GM06990 (cell line): Measurements from ENCODE around the gene C12orf57.

Experiments used
- DNase-seq: peaks from one replicate; pipeline ENCODE4 v3.0.0-alpha.2; 2011; ENCODE audit not compliant: insufficient read length; ENCODE audit errors: extremely low read depth
- H3K27me3 ChIP-seq: replicated peaks from 2 replicates; pipeline ENCODE4 v1.6.0; 2011; ENCODE audit warnings: low read length; ENCODE audit not compliant: control insufficient read depth, insufficient read depth
- H3K36me3 ChIP-seq: 2 replicates; pipeline ENCODE4 v1.5.1; 2011; ENCODE audit warnings: low read length; ENCODE audit not compliant: control insufficient read depth, insufficient read depth
- H3K4me3 ChIP-seq: replicated peaks from 2 replicates; pipeline ENCODE4 v1.5.1; 2011; ENCODE audit warnings: low read depth, mild to moderate bottlenecking, control low read depth, low read length
- TF ChIP-seq, protein P1 (sequence below): IDR thresholded peaks from 2 replicates; pipeline ENCODE4 v1.5.1; 2011; ENCODE audit warnings: low read length, control low read depth, mild to moderate bottlenecking, inconsistent platforms; ENCODE audit not compliant: insufficient read depth, poor library complexity, severe bottlenecking

C12orf57 gene

GRCh38 chr12:6981152-6982052 lies 37.6 kb downstream of the C12orf57 start:
- DNase-seq = no peak
- peaks cover 34% of the 10 kb centered on the region for H3K36me3 ChIP-seq
- no peak overlapping the region for H3K4me3 ChIP-seq
- H3K27me3 ChIP-seq = no peaks in the 10 kb centered on the region
- TF ChIP-seq, protein P1, sequence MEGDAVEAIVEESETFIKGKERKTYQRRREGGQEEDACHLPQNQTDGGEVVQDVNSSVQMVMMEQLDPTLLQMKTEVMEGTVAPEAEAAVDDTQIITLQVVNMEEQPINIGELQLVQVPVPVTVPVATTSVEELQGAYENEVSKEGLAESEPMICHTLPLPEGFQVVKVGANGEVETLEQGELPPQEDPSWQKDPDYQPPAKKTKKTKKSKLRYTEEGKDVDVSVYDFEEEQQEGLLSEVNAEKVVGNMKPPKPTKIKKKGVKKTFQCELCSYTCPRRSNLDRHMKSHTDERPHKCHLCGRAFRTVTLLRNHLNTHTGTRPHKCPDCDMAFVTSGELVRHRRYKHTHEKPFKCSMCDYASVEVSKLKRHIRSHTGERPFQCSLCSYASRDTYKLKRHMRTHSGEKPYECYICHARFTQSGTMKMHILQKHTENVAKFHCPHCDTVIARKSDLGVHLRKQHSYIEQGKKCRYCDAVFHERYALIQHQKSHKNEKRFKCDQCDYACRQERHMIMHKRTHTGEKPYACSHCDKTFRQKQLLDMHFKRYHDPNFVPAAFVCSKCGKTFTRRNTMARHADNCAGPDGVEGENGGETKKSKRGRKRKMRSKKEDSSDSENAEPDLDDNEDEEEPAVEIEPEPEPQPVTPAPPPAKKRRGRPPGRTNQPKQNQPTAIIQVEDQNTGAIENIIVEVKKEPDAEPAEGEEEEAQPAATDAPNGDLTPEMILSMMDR = no peak

DNA sequence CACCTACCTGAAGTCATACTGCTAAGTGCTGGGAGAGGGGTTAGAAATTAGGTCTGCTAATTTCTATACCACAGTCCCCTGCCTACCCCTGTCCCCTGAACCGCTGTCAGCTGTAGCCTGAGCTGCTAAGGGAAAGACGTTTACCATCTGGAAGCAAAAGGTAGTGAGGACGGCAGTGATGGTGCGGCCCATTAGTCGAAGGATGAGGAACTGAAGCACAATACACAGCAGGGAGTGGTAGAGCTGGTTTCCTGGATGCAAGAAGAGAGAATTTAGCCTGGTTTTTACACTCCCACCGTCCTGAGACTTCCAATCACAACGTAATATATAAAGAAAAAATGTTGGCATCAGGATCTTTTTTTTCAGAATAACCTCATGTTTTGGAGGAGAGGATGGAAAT lies 38.7 kb downstream of the C12orf57 start:
- H3K36me3 ChIP-seq = peaks cover 27% of the 10 kb centered on the region

DNA sequence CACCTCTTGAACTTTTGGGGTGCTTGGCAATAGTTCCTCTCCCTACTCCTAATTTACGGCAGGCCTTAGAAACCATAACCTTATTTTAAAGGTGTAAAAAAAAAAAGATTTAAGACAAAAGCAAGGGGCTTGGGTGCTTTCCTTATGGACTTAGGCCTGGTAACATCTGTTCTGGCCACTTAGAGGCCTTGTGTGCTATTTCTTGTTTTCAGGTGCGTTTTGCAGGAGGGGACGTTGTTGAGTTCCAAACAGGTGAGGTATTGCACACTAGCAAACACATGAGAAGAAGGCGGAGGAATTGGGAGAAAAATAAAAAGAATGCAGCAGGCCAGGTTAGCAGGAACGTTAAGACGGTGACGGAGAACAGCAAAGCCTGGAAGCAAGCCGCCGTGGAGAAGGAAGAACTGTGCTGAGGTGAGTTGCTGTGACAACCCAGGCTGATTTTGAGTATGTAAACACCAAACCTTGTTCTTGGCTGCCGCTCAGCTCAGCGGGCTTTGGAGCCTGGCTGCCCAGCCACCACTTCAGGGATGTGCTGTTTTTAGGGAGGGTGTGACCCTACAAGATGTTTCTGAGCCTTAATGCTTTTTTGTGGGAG lies 44.2 kb downstream of the C12orf57 start:
- TF ChIP-seq, protein P1 = no peak
- Histone ChIP-seq H3K4me3 (no peak overlapping the region), H3K27me3 (no peaks in the 10 kb centered on the region), H3K36me3 (peaks cover 6% of the 10 kb centered on the region)
- no peak for DNase-seq

More for the DNA sequence above, 38.7 kb downstream of the C12orf57 start:
- no peak for DNase-seq
- TF ChIP-seq, protein P1 = no peak
- H3K4me3 ChIP-seq = no peak overlapping the region
- H3K27me3 ChIP-seq = no peaks in the 10 kb centered on the region
